ENCODE results near the gene MAST1. TPM values are rescaled to one million over a fixed set of nuclear protein-coding genes. Genes with fewer than 3 reads are reported as not detected.

Gene MAST1
- total RNA-seq, 1 donor from 2014 or later = not detected

DNA sequence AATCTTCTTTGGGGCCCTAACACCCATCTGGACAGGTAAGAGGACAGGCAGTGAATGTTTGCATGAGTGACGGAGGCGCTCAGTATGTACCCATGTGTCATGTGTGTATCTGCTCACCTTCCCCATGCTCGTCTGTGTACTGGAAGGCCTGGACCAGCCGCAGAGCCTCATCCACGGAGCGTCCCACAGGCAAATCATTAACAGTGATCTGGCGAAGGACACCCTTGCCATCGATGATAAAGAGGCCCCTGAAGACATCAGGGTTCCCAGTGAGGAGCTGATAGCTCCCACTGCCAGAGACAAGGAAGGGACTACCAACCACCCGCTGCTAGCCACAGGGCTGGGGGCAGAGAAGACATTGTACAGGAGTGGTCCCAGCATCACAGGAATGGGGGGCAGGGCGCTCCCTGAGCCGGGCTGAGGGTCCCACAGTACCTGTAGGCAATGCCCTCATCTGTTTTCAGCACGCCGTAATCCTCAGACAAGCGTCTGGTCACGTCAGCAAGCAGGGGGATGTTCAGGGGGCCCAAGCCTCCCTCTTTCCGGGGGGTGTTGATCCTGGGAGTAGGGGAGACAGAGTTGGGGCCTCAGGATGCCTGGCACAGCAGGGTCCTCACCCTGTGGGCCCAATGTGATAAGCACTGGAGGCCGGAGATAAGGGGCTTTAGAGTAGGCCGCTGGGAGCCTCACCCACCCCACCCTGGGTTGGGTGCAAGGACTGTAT lies 38.4 kb upstream of the MAST1 start:
- intact Hi-C loops (cut with micrococcal nuclease) = no loop called here
- no peaks in the 10 kb centered on the region for H3K27me3 ChIP-seq (ENCODE audit: low read depth)
- peaks cover 38% of the 10 kb centered on the region for H3K36me3 ChIP-seq
- H3K9me3 ChIP-seq (replicated peaks) = no peaks in the 10 kb centered on the region
- H3K4me3 ChIP-seq = peak overlapping the region; percentile 98
- TF ChIP-seq CTCF (IDR thresholded peaks at IDR 0.05; ENCODE audit: borderline replicate concordance) = no peak
- peaks cover 40% of the 10 kb centered on the region for H3K4me1 ChIP-seq
- peak overlapping the region; percentile 93 for H3K27ac ChIP-seq (replicated peaks)
- no peak for DNase-seq

GRCh38 chr19:12800466-12800770 lies 37.9 kb upstream of the MAST1 start:
- Histone ChIP-seq H3K4me1 (peaks cover 40% of the 10 kb centered on the region), H3K27ac (replicated peaks) (peak overlapping the region; percentile 93), H3K27me3 (ENCODE audit: low read depth) (no peaks in the 10 kb centered on the region), H3K36me3 (peaks cover 38% of the 10 kb centered on the region), H3K9me3 (replicated peaks) (no peaks in the 10 kb centered on the region), H3K4me3 (peak overlapping the region; percentile 98)
- intact Hi-C loops (cut with micrococcal nuclease) = no loop called here
- TF ChIP-seq CTCF (IDR thresholded peaks at IDR 0.05; ENCODE audit: borderline replicate concordance) = no peak
- no peak for DNase-seq

DNA sequence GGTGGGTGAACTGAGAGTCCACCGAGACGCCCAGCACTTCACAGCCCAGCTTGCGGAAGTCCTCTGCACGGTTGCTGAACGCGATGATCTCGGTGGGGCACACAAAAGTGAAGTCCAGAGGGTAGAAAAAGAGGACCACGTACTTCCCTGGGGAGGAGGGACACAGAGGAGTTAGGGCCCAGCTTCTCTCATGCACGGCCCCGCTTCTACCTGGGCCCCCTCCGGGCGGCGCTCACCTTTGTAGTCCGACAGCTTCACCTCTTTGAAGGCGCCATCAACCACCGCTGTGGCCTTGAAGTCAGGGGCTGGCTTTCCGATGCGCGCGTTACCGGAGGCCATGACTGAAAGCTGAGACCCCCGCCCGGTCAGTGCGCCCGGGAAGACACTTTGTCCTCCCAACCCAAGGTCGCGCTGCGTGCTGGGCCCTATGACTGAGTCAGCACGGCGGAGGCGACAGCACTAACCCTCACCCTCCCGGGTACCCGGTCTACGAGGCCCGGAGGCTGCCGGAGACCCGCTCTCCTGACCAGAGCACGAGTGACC lies 37.3 kb upstream of the MAST1 start:
- intact Hi-C loops (cut with micrococcal nuclease) = no loop called here
- Histone ChIP-seq H3K27me3 (ENCODE audit: low read depth) (no peaks in the 10 kb centered on the region), H3K4me1 (peaks cover 37% of the 10 kb centered on the region), H3K27ac (replicated peaks) (peak overlapping the region; percentile 93), H3K9me3 (replicated peaks) (no peaks in the 10 kb centered on the region), H3K4me3 (peak overlapping the region; percentile 98), H3K36me3 (peaks cover 38% of the 10 kb centered on the region)
- DNase-seq = no peak
- TF ChIP-seq CTCF (IDR thresholded peaks at IDR 0.05; ENCODE audit: borderline replicate concordance) = no peak

DNA sequence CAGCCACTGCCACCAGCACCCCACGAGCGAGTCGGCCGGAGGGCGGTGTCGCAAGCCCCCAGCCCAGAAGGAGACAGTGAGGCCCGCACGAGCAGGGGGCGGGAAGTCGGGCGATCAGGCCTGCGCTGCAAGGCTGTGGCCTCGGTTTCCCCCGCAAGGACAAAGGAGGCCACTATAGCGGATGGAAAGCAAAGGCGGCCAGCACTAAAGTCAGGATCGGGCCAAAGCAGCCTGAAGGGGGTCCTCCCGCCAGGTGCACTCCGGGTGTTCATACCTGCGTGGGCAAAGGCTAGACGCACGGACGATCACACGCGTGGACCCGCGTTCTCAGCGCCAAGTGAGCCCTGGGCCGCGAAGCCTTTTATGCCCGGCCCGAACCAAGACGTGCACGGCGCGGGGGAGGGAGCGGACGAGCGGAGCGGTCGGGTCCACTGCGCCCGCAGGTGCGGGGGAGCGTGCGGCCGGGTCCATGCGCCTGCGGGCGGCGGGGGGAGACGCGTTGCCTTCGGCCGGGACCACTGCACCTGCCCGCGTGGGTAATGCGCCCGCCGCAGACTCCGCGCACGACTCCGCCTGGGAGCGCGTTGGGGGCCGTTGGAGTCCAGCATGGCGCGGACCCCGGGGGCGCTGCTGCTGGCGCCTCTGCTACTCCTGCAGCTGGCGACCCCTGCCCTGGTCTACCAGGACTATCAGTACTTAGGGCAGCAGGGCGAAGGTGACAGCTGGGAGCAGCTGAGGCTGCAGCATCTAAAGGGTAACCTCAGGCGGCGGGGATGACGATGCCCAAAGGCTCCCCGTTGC lies 36.6 kb upstream of the MAST1 start, which contains the start of the genes PRDX2 and THSD8:
Gene PRDX2 (minus strand): TSS at position 335 of the 801 bp plus-strand sequence. CDS start 539 bp downstream, outside the sequence.
Gene THSD8 (plus strand): TSS at position 604 of the 801 bp plus-strand sequence. CDS start 3 bp downstream, at position 607.
- TF ChIP-seq CTCF (IDR thresholded peaks at IDR 0.05; ENCODE audit: borderline replicate concordance) = no peak
- H3K4me1 ChIP-seq = peaks cover 37% of the 10 kb centered on the region
- intact Hi-C loops (cut with micrococcal nuclease) = no loop called here

GRCh38 chr19:12802267-12803106 lies 35.8 kb upstream of the MAST1 start:
- Histone ChIP-seq H3K27me3 (ENCODE audit: low read depth) (no peaks in the 10 kb centered on the region), H3K9me3 (replicated peaks) (no peaks in the 10 kb centered on the region), H3K4me3 (peak overlapping the region; percentile 98), H3K4me1 (peaks cover 45% of the 10 kb centered on the region), H3K27ac (replicated peaks) (peak overlapping the region; percentile 93), H3K36me3 (peaks cover 31% of the 10 kb centered on the region)
- intact Hi-C loops (cut with micrococcal nuclease) = no loop called here
- DNase-seq = no peak
- TF ChIP-seq CTCF (IDR thresholded peaks at IDR 0.05; ENCODE audit: borderline replicate concordance) = no peak

More for the DNA sequence above, 36.6 kb upstream of the MAST1 start, which contains the start of the genes PRDX2 and THSD8:
- Histone ChIP-seq H3K4me3 (peak within 1 kb of the TSS; percentile 98), H3K9me3 (replicated peaks) (no peaks in the 10 kb centered on the region), H3K27ac (replicated peaks) (peak within 1 kb of the TSS; percentile 93), H3K36me3 (peaks cover 38% of the 10 kb centered on the region), H3K27me3 (ENCODE audit: low read depth) (no peaks in the 10 kb centered on the region)
- peak; percentile 79 for DNase-seq

Measured in left ventricle myocardium inferior (tissue), 1 donor.